CD4-positive, alpha-beta T cell treated with Interleukin-4 for 4 hours (primary cell): ENCODE results near the gene TTLL11.
"Not testable (repeated sequence)": the region's sequence is repeated elsewhere in the genome, so short reads cannot be mapped to it uniquely, and the experiment has no call there.

ENCODE experiments used
- DNase-seq: peaks from one replicate; pipeline ENCODE4 v3.0.0-alpha.2; 2020

The TTLL11 gene

DNA sequence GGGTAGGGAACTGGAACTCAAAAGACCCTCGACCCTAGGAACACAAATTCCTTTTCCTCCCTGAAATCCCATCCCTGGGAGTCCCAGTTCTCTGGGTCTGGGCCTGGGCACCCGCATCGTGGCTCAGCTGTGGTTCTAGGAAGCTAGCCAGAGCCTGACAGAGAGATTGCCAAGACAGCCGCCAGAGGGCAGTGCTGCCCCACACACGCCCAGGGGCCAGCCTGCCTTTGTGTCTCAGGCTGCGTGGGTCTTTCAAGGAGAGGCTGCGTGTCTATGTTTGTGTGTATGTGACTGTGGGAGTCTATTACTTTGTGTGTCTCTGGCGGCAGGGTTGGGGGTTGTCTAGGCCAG lies 32.0 kb upstream of the TTLL11 start:
- peak; percentile 61 for DNase-seq

GRCh38 chr9:122124528-122124927 lies 31.4 kb upstream of the TTLL11 start:
- DNase-seq: no peak

DNA sequence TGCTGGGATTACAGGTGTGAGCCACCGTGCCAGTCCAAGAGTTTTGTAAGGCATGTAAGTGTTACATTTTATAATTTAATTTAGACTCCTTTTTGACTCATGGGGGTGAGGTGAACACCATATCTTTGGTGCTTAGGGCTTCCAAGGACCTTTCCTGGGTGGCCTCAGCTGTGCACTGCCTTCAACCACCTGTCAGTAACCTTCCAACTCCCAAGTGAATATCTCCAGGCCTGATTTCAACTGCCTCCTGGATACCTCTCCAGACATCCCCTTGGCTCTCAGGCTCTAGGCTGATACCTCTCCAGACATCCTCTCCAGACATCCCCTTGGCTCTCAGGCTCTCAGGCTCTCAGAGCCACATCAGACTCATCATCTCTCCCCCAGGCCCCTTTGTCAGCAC lies 30.9 kb upstream of the TTLL11 start:
- no peak for DNase-seq

- peak; percentile 64 for DNase-seq
Measured at GRCh38 chr9:122122903-122123632, 30.0 kb upstream of the TTLL11 start.

GRCh38 chr9:122122468-122122867 lies 29.4 kb upstream of the TTLL11 start:
- no peak for DNase-seq

DNA sequence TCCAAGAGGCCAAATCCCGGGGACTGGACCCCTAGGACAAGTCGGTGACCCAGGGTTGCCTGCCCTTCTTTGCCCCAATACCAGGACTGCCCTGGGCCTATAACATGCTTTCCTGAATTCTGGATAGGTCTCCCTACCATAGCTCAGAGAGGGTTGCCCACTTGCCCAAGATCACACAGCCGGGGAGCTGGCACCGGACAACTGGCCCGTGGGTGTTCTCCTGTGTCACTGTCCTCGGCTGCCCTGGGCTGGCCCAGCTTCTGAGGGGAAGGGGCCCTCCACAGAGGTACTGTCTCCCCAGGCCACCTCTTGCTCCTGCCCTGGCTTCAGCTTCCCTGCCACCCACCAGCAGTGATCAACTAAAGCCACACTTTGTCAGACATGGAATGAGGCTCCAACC lies 28.8 kb upstream of the TTLL11 start:
- DNase-seq: no peak

DNA sequence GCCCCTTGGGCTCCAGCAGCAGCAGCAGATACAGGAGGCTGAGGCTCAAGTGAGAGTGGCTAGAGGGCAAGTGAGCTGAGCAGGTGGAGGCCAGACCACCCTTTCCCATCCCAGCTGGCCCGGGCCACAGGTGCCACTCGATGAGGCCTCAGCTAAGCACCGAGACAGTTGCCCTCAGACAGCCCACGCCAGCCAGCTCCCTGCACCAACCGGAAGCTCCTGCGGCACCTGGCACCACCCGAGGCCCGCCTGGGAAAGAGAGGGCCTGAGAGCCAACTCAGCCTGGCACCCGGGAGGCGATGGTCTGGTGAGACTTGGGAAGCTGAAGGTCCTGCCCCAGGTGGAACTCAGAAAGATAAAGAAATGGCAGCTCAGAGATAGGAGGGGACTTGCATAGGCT lies 28.3 kb upstream of the TTLL11 start:
- DNase-seq: no peak

- no peak for DNase-seq
Measured at GRCh38 chr9:122120316-122121071, 27.4 kb upstream of the TTLL11 start.

DNA sequence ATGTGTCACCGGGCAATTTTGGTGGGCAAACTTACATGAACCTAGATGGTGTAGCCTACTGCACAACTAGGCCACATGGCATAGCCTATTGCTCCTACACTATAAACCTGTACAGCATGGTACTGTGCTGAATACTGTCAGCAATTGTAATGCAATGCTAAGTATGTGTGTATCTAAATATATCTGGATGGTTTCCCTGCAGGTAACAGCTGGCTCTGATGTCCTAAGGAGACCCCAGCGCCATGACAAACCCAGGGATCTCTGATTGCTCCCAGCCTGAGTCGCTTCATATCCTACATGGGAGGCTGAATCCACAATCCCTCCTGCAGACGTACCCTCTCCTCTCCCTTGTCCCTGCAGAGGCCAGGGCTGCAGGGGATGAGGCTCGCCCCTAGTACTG lies 26.6 kb upstream of the TTLL11 start:
- DNase-seq: no peak

- no peak for DNase-seq
Measured at GRCh38 chr9:122119166-122119521, 26.0 kb upstream of the TTLL11 start.

DNA sequence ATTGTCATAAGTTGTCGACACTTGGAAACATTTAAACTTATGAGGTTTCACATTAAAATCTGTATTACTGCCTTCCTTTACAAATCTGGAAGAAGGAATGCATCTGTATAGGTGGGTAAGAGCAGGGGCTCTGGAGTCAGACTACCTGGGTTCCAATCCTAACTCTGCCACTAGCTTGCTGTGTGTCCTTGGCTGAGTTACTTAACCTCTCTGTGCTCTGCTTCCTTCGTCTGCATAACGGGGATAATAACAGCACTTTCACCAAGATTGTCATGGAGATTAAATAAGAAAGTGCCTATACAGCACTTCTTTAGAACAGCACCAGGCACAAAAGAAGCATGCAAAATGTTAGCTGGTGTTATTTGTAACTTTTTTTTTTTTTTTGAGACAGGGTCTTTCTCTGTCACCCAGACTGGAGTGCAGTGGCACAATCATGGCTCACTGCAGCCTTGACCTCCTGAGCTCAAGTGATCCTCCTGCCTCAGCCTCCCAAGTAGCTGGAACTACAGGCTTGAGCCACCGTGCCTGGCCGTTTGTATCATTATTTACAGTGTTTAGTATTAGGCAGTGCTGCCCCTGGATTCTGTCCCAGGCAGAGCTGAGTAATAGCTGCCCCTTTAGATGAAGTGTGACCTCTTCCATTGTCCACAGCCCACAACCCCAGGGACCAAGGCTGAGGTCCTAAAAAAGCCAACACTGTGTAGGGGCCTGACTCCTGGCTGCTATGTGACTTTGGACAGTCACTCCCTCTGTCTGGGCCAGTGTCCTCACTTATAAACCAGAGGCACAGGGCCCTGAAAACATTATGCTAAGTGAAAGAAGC lies 25.4 kb upstream of the TTLL11 start:
- DNase-seq: no peak

DNA sequence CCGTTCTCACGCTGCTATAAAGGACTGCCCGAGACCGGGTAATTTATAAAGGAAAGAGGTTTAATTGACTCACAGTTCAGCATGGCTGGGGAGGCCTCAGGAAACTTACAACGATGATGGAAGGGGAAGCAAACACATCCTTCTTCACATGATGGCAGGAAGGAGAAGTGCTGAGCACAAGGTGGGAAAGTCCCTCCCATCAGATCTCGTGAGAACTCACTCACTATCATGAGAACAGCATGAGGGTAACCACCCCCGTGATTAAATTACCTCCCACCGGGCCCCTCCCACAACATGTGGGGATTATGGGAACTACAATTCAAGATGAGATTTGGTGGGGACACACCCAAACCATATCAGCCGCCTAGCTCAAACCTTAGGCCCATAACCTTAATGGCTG lies 24.1 kb upstream of the TTLL11 start:
- DNase-seq: not testable (repeated sequence)

- no peak for DNase-seq
Measured at GRCh38 chr9:122116448-122117173, 23.5 kb upstream of the TTLL11 start.

DNA sequence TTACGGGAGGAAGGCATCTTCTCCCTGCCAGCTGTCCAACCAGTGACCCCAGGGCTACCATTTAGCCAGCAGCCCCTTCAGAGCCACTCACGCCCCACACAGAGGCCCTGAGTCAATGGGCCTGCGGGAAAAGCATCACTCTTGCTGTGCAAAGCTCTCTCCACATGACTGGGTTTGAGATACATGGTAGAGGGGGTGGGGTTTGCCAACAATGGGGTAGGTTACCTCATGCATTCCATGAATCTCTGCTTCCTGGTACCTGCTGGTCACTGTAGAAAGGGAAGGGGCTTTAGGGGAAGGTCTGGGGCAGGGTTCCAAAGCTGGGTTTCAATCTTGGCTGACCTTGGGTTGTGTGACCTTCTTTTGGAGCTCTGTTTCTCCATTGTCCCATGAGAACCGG lies 22.9 kb upstream of the TTLL11 start:
- DNase-seq: no peak

DNA sequence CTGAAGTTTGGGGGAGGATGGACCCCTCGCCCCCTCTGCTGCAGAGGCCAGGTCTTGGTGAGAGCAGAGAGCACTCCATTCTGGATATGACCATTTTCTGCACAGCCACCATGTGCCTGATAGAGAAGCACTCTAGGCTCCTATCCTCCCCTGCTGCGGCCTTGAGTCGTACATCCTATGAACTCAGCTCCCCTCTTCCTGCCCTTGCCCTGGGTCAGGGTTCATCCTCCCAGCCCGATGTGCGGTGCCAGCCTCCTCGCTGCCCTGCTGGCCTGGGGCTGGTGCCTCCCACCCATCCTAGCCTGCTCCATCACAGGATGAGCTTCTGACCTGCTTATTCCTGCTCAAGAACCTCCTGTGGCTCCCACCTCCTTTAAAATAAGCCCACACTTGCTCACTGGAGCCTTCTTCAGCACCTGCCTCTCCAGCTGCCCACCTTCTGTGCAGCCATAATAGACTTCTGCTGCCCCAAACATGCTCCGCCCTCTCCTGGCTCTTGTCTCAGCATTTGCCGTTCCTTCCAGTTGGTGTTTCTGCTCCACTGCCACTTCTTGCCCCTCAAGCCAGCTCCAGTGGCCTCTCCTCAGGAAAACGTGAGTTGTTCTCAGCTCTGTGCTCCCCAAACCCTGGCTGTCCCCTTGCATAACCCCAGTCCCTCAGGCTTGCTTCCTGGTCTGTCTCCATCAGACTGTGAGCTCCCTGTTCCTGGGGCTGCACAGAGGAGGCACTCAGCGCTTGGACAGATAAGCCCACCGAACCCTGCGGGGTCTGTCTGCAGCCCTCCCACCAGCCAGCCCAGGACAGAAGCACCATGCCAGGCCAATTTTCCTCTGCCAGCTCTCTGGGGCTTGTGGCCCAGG lies 22.3 kb upstream of the TTLL11 start:
- DNase-seq: no peak

GRCh38 chr9:122113574-122113973 lies 20.5 kb upstream of the TTLL11 start:
- DNase-seq: no peak

GRCh38 chr9:122112238-122112637 lies 19.1 kb upstream of the TTLL11 start:
- no peak for DNase-seq

GRCh38 chr9:122111413-122112085 lies 18.4 kb upstream of the TTLL11 start:
- DNase-seq: no peak

GRCh38 chr9:122110100-122110833 lies 17.2 kb upstream of the TTLL11 start:
- DNase-seq: no peak

DNA sequence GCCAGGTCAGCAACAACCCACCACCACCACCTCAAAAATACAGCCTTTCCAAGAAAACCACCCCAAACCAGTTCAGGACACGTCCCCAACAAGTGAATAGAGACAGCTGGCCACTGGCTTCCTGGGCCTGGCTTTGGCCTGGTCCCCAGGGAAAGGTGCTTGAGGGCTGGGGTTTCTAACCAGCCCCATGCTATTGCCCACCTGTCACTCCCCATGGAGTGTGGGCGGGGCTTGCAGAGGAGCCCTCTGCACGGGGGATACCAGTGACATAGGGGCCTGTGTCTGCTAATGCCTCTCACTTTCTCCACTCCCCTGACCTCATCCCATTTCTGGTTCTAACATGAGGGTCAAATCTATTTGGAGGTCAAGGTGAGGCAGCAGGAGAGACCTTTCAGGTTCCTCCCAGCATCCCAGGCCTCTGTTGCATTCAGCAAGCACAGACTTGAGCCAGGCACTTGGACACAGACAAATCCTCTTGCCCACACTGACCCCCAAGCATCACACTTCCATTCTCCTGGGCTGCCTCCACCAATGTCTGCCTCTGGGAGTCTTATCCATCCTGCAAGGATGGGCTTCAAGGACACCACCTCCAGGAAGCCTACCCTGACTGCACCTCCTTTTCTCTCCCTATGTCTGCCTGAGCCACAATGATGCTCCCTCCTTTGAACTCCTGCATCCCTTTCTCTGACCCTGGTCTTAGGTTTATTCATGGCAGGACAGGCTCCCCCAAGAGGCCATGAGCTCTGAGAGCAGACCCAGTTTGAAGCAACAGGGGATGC lies 16.1 kb upstream of the TTLL11 start:
- DNase-seq: no peak
